Heart left ventricle (tissue), 16 donors: Measurements from ENCODE around the gene LCE7A. TPM values are rescaled to one million over a fixed set of nuclear protein-coding genes. Genes with fewer than 3 reads are reported as not detected.

Experiments used
- ATAC-seq, 4 donors: fragments of 200-7000 bp; cut with Tn5 transposase; one replicate each; pipeline ENCODE4 v1.9.1; 2020 to 2022; ENCODE audit warnings: moderate library complexity in 4 of 4, mild to moderate bottlenecking in 3 of 4, moderate number of reproducible peaks in 1 of 4
- DNase-seq, 5 donors: peaks; one replicate each; pipeline ENCODE4 v3.0.0-alpha.2; 2020
- H3K27ac ChIP-seq, 12 donors: fragments of 200-600 bp; sonication (generic) in 4 of 12; one replicate each; pipeline versions ENCODE4 v1.5.0 to v1.8.0; 2016 to 2022; ENCODE audit warnings: mild to moderate bottlenecking in 2 of 12
- H3K27me3 ChIP-seq, 9 donors: fragments of 200-600 bp; sonication (generic) in 2 of 9; one replicate each; pipeline versions ENCODE4 v1.5.1 to v1.8.0; 2016 to 2022; ENCODE audit warnings: mild to moderate bottlenecking in 3 of 9
- H3K36me3 ChIP-seq, 9 donors: fragments of 200-600 bp; sonication (generic) in 2 of 9; one replicate each; pipeline versions ENCODE4 v1.5.0 to v1.8.0; 2018 to 2022; ENCODE audit warnings: mild to moderate bottlenecking in 2 of 9
- H3K4me1 ChIP-seq, 12 donors: fragments of 200-600 bp; sonication (generic) in 4 of 12; one replicate each; pipeline versions ENCODE4 v1.5.0 to v1.8.0; 2016 to 2022; ENCODE audit warnings: mild to moderate bottlenecking in 3 of 12
- H3K4me3 ChIP-seq, 12 donors: fragments of 200-600 bp; sonication (generic) in 4 of 12; one replicate each; pipeline versions ENCODE4 v1.5.0 to v1.8.0; 2017 to 2022; ENCODE audit warnings: mild to moderate bottlenecking in 9 of 12, moderate library complexity in 4 of 12
- H3K9me3 ChIP-seq, 12 donors: fragments of 200-600 bp; sonication (generic) in 4 of 12; one replicate each; pipeline versions ENCODE4 v1.5.0 to v1.8.0; 2016 to 2022; ENCODE audit warnings: mild to moderate bottlenecking in 1 of 12
- CTCF ChIP-seq, 12 donors: fragments of 200-600 bp; sonication (generic) in 4 of 12; IDR thresholded peaks; one replicate each; pipeline versions ENCODE4 v1.5.0 to v1.8.0; 2018 to 2022; ENCODE audit warnings: antibody characterized with exemption in 12 of 12, mild to moderate bottlenecking in 5 of 12
- POLR2A ChIP-seq, 2 donors: fragments of 450-650 bp; IDR thresholded peaks; one replicate each; pipeline ENCODE4 v1.6.1; 2017; ENCODE audit warnings: antibody characterized with exemption in 2 of 2, mild to moderate bottlenecking in 2 of 2, moderate library complexity in 2 of 2
- WGBS, 4 donors: extraction: QIAGEN DNeasy Blood & Tissue Kit in 2 of 4; methylation state at CpG; one replicate each; pipeline versions ENCODE4 v1.1.5 to v1.1.7; 2013 to 2018; 5-methylcytosine and 5-hydroxymethylcytosine counted together
- intact Hi-C, 10 donors: fragments of 100-400 bp; cut with DNase I; formaldehyde crosslinking; loops; one replicate each; pipeline versions ENCODE4 v1.11.1 to v1.14.2; 2022
- polyA plus RNA-seq, 2 donors: library from polyadenylated mRNA; stranded (reverse); fragments of 200-250 nt; gene quantifications; one replicate each; pipeline ENCODE4 v1.2.3, GENCODE V29; 2013
- total RNA-seq, 9 donors: library from RNA; depleted of rRNA in 2 of 9; stranded (reverse); fragments of >200 nt in 2 of 9; fragmentation: NEBNext Ultra II Directional in 3 of 9; extraction: Animal tissue kit (Norgen Biotek cat#: 25700) in 3 of 9; gene quantifications; one replicate each; pipeline versions ENCODE4 v1.1.0 to v1.2.4, GENCODE V29; 2016 to 2023
- donor health status: ischemic (EF 13 %, LVEDD 7.1; RV severe dilation, severe dysfunction).
- donor health status: healthy with polysubstance abuse.
- donor health status: DM: no; HTN: yes; CAD: no.
- donor health status: DM: no; HTN: no; CAD: no.
- donor health status: ischemic (EF 25% LVEDD 6.9; RV normal size, moderate dysfunction).
- donor health status: ischemic (EF 25% LVEDD 5.7; RV mildly dilated, moderate dysfunction).
- donor health status: healthy.
- donor health status: DM: yes; HTN: yes; CAD: no.
- donor health status: ischemic (EF 35%, LVEDD 5.7; RV mildly dilated, moderate dysfunction).
- donor health status: nonischemic (EF 11% LVEDD 7.7; RV severe dilation, severe dysfunction).
- donor health status: DM: yes; HTN: yes; CAD: no.
- donor health status: PGD.
- donor health status: ischemic (EF 29% LVEDD 5.4; RV normal size, mild dysfunction).
- donor health status: nonischemic (EF 23%, LVEDD 6.1; RV moderate dilation, normal function).

Gene LCE7A
- total and polyA plus RNA-seq, 11 donors, result not detected

- Histone ChIP-seq H3K4me1 (no peaks in the 10 kb centered on the region), H3K27ac (no peak within 1 kb of the TSS), H3K36me3 (no peaks in the 10 kb centered on the region), H3K9me3 (peaks cover 0 to 6% (median 0%) of the 10 kb centered on the region in 12 donors), H3K27me3 (peaks cover 0 to 12% (median 0%) of the 10 kb centered on the region in 9 donors), H3K4me3 (no peak within 1 kb of the TSS)
- no peak for TF ChIP-seq CTCF (IDR thresholded peaks at IDR 0.05)
- TF ChIP-seq POLR2A (IDR thresholded peaks at IDR 0.05), result no peak
- WGBS, 4 donors, result 65 to 77% (median 71%) methylated on average over 4 of the region's 4 CpGs
- intact Hi-C loops, result no loop called here
- DNase-seq (no peak), ATAC-seq (no peak)
Measured at GRCh38 chr1:152907686-152908601, 48.1 kb downstream of the LCE7A start, which contains the start of gene IVL. TSS of gene IVL (plus strand) at chr1:152908546. CDS start at chr1:152909798, 1,252 bp downstream.

GRCh38 chr1:152909206-152909605 is 49.4 kb downstream of the LCE7A start:
- intact Hi-C loops, result no loop called here
- DNase-seq, result no peak
- no peaks in the 10 kb centered on the region for H3K4me1 ChIP-seq
- WGBS, 4 donors, result 77 to 91% (median 81%) methylated on average over 3 of the region's 3 CpGs
- H3K27ac ChIP-seq, result no peak overlapping the region
- ATAC-seq, result no peak
- peaks cover 0 to 6% (median 0%) of the 10 kb centered on the region in 12 donors for H3K9me3 ChIP-seq
- no peak overlapping the region for H3K4me3 ChIP-seq
- peaks cover 0 to 7% (median 0%) of the 10 kb centered on the region in 9 donors for H3K27me3 ChIP-seq
- TF ChIP-seq CTCF (IDR thresholded peaks at IDR 0.05) (no peak), POLR2A (IDR thresholded peaks at IDR 0.05) (no peak)
- no peaks in the 10 kb centered on the region for H3K36me3 ChIP-seq

Other genes with a start within 250 kb of the LCE7A start
- not detected for gene LCE3B, start 246.2 kb upstream of the LCE7A start, total RNA-seq
- not detected for gene LCE3B, start 246.2 kb upstream of the LCE7A start, polyA plus RNA-seq
- gene LCE3A, start 236.9 kb upstream of the LCE7A start, total RNA-seq, result not detected
- not detected for gene LCE3A, start 236.9 kb upstream of the LCE7A start, polyA plus RNA-seq
- gene LCE2D, start 196.6 kb upstream of the LCE7A start, total RNA-seq, result not detected
- gene LCE2D, start 196.6 kb upstream of the LCE7A start, polyA plus RNA-seq, result not detected
- not detected for gene LCE2C, start 184.7 kb upstream of the LCE7A start, total RNA-seq
- gene LCE2C, start 184.7 kb upstream of the LCE7A start, polyA plus RNA-seq, result not detected
- gene LCE2B, start 173.9 kb upstream of the LCE7A start, total RNA-seq, result not detected
- gene LCE2B, start 173.9 kb upstream of the LCE7A start, polyA plus RNA-seq, result not detected
- gene LCE2A, start 161.7 kb upstream of the LCE7A start, total RNA-seq, result not detected
- not detected for gene LCE2A, start 161.7 kb upstream of the LCE7A start, polyA plus RNA-seq
- gene LCE4A, start 151.8 kb upstream of the LCE7A start, total RNA-seq, result not detected
- not detected for gene LCE4A, start 151.8 kb upstream of the LCE7A start, polyA plus RNA-seq
- not detected for gene KPRP, start 102.0 kb upstream of the LCE7A start, total RNA-seq
- gene KPRP, start 102.0 kb upstream of the LCE7A start, polyA plus RNA-seq, result not detected
- not detected for gene LCE1F, start 84.9 kb upstream of the LCE7A start, total RNA-seq
- gene LCE1F, start 84.9 kb upstream of the LCE7A start, polyA plus RNA-seq, result not detected
- gene LCE1E, start 73.7 kb upstream of the LCE7A start, total RNA-seq, result not detected
- gene LCE1E, start 73.7 kb upstream of the LCE7A start, polyA plus RNA-seq, result not detected
- not detected for gene LCE1D, start 63.3 kb upstream of the LCE7A start, total RNA-seq
- gene LCE1D, start 63.3 kb upstream of the LCE7A start, polyA plus RNA-seq, result not detected
- gene LCE1C, start 53.3 kb upstream of the LCE7A start, total RNA-seq, result not detected
- not detected for gene LCE1C, start 53.3 kb upstream of the LCE7A start, polyA plus RNA-seq
- not detected for gene LCE1B, start 48.0 kb upstream of the LCE7A start, total RNA-seq
- gene LCE1B, start 48.0 kb upstream of the LCE7A start, polyA plus RNA-seq, result not detected
- gene LCE1A, start 32.5 kb upstream of the LCE7A start, total RNA-seq, result not detected
- gene LCE1A, start 32.5 kb upstream of the LCE7A start, polyA plus RNA-seq, result not detected
- gene LCE6A, start 17.1 kb upstream of the LCE7A start, total RNA-seq, result not detected
- not detected for gene LCE6A, start 17.1 kb upstream of the LCE7A start, polyA plus RNA-seq
- gene SMCP, start 18.3 kb downstream of the LCE7A start, total RNA-seq, result not detected
- not detected for gene SMCP, start 18.3 kb downstream of the LCE7A start, polyA plus RNA-seq
- gene IVL, start 48.5 kb downstream of the LCE7A start, total RNA-seq, result not detected
- under 1 TPM in 1 of 2 donors, not detected in 1; 0.03 TPM for gene IVL, start 48.5 kb downstream of the LCE7A start, polyA plus RNA-seq
- gene SPRR5, start 87.2 kb downstream of the LCE7A start, total RNA-seq, result not detected
- not detected for gene SPRR5, start 87.2 kb downstream of the LCE7A start, polyA plus RNA-seq
- not detected for gene SPRR4, start 110.7 kb downstream of the LCE7A start, total RNA-seq
- gene SPRR4, start 110.7 kb downstream of the LCE7A start, polyA plus RNA-seq, result not detected
- not detected for gene SPRR1A, start 124.1 kb downstream of the LCE7A start, total RNA-seq
- gene SPRR1A, start 124.1 kb downstream of the LCE7A start, polyA plus RNA-seq, result not detected
- gene SPRR3, start 141.8 kb downstream of the LCE7A start, total RNA-seq, result not detected
- 1 to 10 TPM in 1 of 2 donors, not detected in 1; 1.2 TPM for gene SPRR3, start 141.8 kb downstream of the LCE7A start, polyA plus RNA-seq
- not detected for gene SPRR1B, start 171.2 kb downstream of the LCE7A start, total RNA-seq
- gene SPRR1B, start 171.2 kb downstream of the LCE7A start, polyA plus RNA-seq, result not detected
- not detected for gene SPRR2D, start 181.1 kb downstream of the LCE7A start, total RNA-seq
- gene SPRR2D, start 181.1 kb downstream of the LCE7A start, polyA plus RNA-seq, result under 1 TPM in 1 of 2 donors, not detected in 1; 0.12 TPM
- not detected for gene SPRR2A, start 197.5 kb downstream of the LCE7A start, total RNA-seq
- under 1 TPM in 1 of 2 donors, not detected in 1; 0.32 TPM for gene SPRR2A, start 197.5 kb downstream of the LCE7A start, polyA plus RNA-seq
- not detected for gene SPRR2B, start 211.6 kb downstream of the LCE7A start, total RNA-seq
- not detected for gene SPRR2B, start 211.6 kb downstream of the LCE7A start, polyA plus RNA-seq
- gene SPRR2E, start 234.5 kb downstream of the LCE7A start, total RNA-seq, result not detected
- under 1 TPM in 1 of 2 donors, not detected in 1; 0.12 TPM for gene SPRR2E, start 234.5 kb downstream of the LCE7A start, polyA plus RNA-seq